ENCODE results near the gene BMP4. TPM values are rescaled to one million over a fixed set of nuclear protein-coding genes. Genes with fewer than 3 reads are reported as not detected.

BMP4 gene
- total and polyA plus RNA-seq, 8 donors: 10.3 to 76.4 (median 18.9) TPM

- TF ChIP-seq POLR2AphosphoS5 (IDR thresholded peaks at IDR 0.05) (no peak), POLR2A (IDR thresholded peaks at IDR 0.05) (no peak), EP300 (IDR thresholded peaks at IDR 0.05) (no peak), CTCF (IDR thresholded peaks at IDR 0.05) (no peak)
- no peak for DNase-seq
- Histone ChIP-seq H3K27ac (peak overlapping the region in 3 of 5 donors; percentile 85 to 89 (median 86)), H3K9me3 (no peaks in the 10 kb centered on the region), H3K36me3 (no peaks in the 10 kb centered on the region), H3K27me3 (peaks cover 10 to 69% (median 31%) of the 10 kb centered on the region in 3 donors), H3K4me3 (no peak overlapping the region), H3K4me1 (peaks cover 39 to 48% (median 43%) of the 10 kb centered on the region in 4 donors)
- intact Hi-C loops (cut with DNase I; ENCODE audit: low total_unique reads): no loop called here
These were observed 1.1 kb upstream of the BMP4 start for GRCh38 chr14:53957739-53958138.

GRCh38 chr14:53955671-53956426 lies 776 bp downstream of the BMP4 start:
- H3K36me3 ChIP-seq: peaks cover 0 to 10% (median 3%) of the 10 kb centered on the region in 4 donors
- peaks cover 10 to 69% (median 38%) of the 10 kb centered on the region in 3 donors for H3K27me3 ChIP-seq

GRCh38 chr14:53955229-53955556 lies 1.4 kb downstream of the BMP4 start:
- WGBS, 5 donors: 1 to 4% (median 2%) methylated on average over 17 of the region's 17 CpGs
- intact Hi-C loops (cut with DNase I; ENCODE audit: low total_unique reads): no loop called here

More at GRCh38 chr14:53955671-53956426, 776 bp downstream of the BMP4 start:
- Histone ChIP-seq H3K9me3 (no peaks in the 10 kb centered on the region), H3K4me1 (peaks cover 48 to 62% (median 54%) of the 10 kb centered on the region in 4 donors), H3K4me3 (peak overlapping the region; percentile 62 to 74 (median 64)), H3K27ac (peak overlapping the region; percentile 5 to 89 (median 85))
- intact Hi-C loops (cut with DNase I; ENCODE audit: low total_unique reads): no loop called here
- peak; percentile 70 to 85 for DNase-seq
- TF ChIP-seq EP300 (IDR thresholded peaks at IDR 0.05) (no peak), POLR2AphosphoS5 (IDR thresholded peaks at IDR 0.05) (peak in 1 of 3 donors; percentile 31)
- WGBS, 5 donors: 1 to 3% (median 2%) methylated on average over 48 to 52 of the region's 52 CpGs

GRCh38 chr14:53954551-53955228 lies 1.9 kb downstream of the BMP4 start:
- WGBS, 5 donors: 1 to 3% (median 2%) methylated on average over 45 to 53 of the region's 53 CpGs
- Histone ChIP-seq H3K9me3 (no peaks in the 10 kb centered on the region), H3K36me3 (peaks cover 0 to 21% (median 12%) of the 10 kb centered on the region in 4 donors), H3K27me3 (peaks cover 10 to 71% (median 43%) of the 10 kb centered on the region in 3 donors), H3K4me1 (peaks cover 48 to 62% (median 54%) of the 10 kb centered on the region in 4 donors), H3K27ac (peak overlapping the region; percentile 45 to 89 (median 85)), H3K4me3 (peak overlapping the region; percentile 62 to 74 (median 64))
- TF ChIP-seq POLR2AphosphoS5 (IDR thresholded peaks at IDR 0.05) (no peak), EP300 (IDR thresholded peaks at IDR 0.05) (no peak), CTCF (IDR thresholded peaks at IDR 0.05) (no peak), POLR2A (IDR thresholded peaks at IDR 0.05) (no peak)
- intact Hi-C loops (cut with DNase I; ENCODE audit: low total_unique reads): no loop called here
- DNase-seq: peak in 1 of 2 donors; percentile 57

More at GRCh38 chr14:53955229-53955556, 1.4 kb downstream of the BMP4 start:
- Histone ChIP-seq H3K4me3 (peak overlapping the region; percentile 62 to 74 (median 64)), H3K4me1 (peaks cover 48 to 62% (median 54%) of the 10 kb centered on the region in 4 donors), H3K9me3 (no peaks in the 10 kb centered on the region), H3K27ac (peak overlapping the region; percentile 45 to 89 (median 85)), H3K27me3 (peaks cover 10 to 72% (median 40%) of the 10 kb centered on the region in 3 donors), H3K36me3 (peaks cover 0 to 17% (median 9%) of the 10 kb centered on the region in 4 donors)
- TF ChIP-seq POLR2AphosphoS5 (IDR thresholded peaks at IDR 0.05): no peak
- no peak for TF ChIP-seq EP300 (IDR thresholded peaks at IDR 0.05)
- TF ChIP-seq CTCF (IDR thresholded peaks at IDR 0.05): no peak
- TF ChIP-seq POLR2A (IDR thresholded peaks at IDR 0.05): no peak
- no peak for DNase-seq

All from stomach (tissue), 9 donors.